GM12892 (cell line): ENCODE measurements around the gene PTCD2.

Experiments used
- POLR2A ChIP-seq: IDR thresholded peaks from 2 replicates; pipeline ENCODE4 v1.6.1; 2011; ENCODE audit warnings: low read depth, low read length, control low read depth
- POLR2AphosphoS5 ChIP-seq: IDR thresholded peaks from 2 replicates; pipeline ENCODE4 v1.6.1; 2011; ENCODE audit warnings: low read depth, low read length, control low read depth

- no peak for TF ChIP-seq POLR2AphosphoS5
- TF ChIP-seq POLR2A, result no peak
Observed at GRCh38 chr5:72352616-72353015, 32.4 kb downstream of the PTCD2 start.
